A549 (cell line): ENCODE data around the gene ZNF438.

Experiments used
- GATA3 ChIP-seq: IDR thresholded peaks from 2 replicates; pipeline ENCODE4 v1.6.1; 2012; ENCODE audit warnings: borderline replicate concordance
- POLR2A ChIP-seq: IDR thresholded peaks from 2 replicates; pipeline ENCODE4 v1.6.1; 2012; ENCODE audit warnings: mild to moderate bottlenecking, low read length
- RAD21 ChIP-seq, 2 experiments: fragments of >200 bp in 1 of 2; sonication (Bioruptor Twin) in 1 of 2; formaldehyde crosslinking in 1 of 2; IDR thresholded peaks in 1 of 2; conservative IDR thresholded peaks in 1 of 2; 2 replicates in 1 of 2; 3 replicates in 1 of 2; pipeline ENCODE4 v1.6.1; 2012 to 2018; ENCODE audit warnings: inconsistent platforms in 1 of 2
- TF ChIP-seq, protein P1 (sequence below): fragments of 200-600 bp; sonication (generic); IDR thresholded peaks from 2 replicates; pipeline ENCODE4 v1.6.1; 2016; ENCODE audit warnings: antibody characterized with exemption, mild to moderate bottlenecking, moderate library complexity

DNA sequence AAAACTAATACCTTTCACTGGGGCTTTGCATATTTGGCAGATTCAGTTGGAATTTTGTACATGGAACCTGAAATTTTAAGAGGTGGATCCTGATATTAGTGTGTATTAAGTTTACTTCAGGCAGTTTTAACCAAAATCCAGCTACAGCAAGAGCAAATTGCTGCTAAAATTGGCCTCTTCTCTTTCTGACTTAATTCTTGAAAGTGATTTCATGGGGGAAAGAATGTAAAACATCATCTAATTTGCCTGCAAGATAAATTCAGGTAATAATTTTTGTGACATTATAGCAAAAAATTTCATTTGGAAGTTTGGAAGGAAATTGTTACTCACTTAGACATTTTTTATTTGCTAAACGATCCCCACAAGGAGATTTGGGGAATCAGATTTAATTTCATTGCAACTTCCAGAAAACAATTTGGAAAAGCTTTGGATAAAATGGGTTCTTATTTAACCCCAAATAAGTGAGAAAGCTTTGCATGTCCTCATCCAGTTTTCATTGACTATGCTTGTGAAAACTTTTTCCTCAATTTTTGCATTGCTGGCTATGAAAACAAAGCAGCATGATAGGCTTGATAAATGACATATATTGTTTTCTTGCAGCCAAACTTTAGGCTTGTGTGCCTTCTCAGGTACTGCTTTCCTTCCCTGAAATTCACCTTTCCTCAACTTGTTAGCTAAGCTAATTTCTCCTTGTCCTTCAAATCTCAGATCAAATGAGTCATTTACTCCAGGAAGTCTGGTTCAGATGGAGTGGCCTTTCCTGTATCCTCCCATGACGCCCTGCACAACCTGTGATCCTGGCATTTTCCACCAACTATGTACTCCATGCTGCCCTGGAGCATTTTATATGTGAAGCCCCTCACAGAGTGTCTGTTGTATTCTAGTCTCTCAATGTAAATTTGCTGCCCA, 27.4 kb upstream of the ZNF438 start:
- no peak for TF ChIP-seq GATA3
- TF ChIP-seq RAD21 (conservative IDR thresholded peaks at IDR 0.05 in 1 of 2, IDR thresholded peaks at IDR 0.05 in 1 of 2) = no peak
- TF ChIP-seq, protein P1, sequence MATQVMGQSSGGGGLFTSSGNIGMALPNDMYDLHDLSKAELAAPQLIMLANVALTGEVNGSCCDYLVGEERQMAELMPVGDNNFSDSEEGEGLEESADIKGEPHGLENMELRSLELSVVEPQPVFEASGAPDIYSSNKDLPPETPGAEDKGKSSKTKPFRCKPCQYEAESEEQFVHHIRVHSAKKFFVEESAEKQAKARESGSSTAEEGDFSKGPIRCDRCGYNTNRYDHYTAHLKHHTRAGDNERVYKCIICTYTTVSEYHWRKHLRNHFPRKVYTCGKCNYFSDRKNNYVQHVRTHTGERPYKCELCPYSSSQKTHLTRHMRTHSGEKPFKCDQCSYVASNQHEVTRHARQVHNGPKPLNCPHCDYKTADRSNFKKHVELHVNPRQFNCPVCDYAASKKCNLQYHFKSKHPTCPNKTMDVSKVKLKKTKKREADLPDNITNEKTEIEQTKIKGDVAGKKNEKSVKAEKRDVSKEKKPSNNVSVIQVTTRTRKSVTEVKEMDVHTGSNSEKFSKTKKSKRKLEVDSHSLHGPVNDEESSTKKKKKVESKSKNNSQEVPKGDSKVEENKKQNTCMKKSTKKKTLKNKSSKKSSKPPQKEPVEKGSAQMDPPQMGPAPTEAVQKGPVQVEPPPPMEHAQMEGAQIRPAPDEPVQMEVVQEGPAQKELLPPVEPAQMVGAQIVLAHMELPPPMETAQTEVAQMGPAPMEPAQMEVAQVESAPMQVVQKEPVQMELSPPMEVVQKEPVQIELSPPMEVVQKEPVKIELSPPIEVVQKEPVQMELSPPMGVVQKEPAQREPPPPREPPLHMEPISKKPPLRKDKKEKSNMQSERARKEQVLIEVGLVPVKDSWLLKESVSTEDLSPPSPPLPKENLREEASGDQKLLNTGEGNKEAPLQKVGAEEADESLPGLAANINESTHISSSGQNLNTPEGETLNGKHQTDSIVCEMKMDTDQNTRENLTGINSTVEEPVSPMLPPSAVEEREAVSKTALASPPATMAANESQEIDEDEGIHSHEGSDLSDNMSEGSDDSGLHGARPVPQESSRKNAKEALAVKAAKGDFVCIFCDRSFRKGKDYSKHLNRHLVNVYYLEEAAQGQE = no peak
- TF ChIP-seq POLR2A = no peak
